ENCODE measurements around the gene VASP. TPM values are rescaled to one million over a fixed set of nuclear protein-coding genes. Genes with fewer than 3 reads are reported as not detected.

VASP gene
- total and polyA plus RNA-seq, 9 of the 15 experiments (the other 6 are each of a cell fraction or from before 2014, with no cell fraction given), result 16.7 to 261 (median 112) TPM

- peak; percentile 67 for ATAC-seq
- POLR2A ChIA-PET, result interaction anchor here (0.5 to 1.6 kb wide), 6 partner anchors 16 to 339 kb away, joined by 3 to 4 read pairs (median 3); no protein-coding TSS in a partner anchor
- WGBS (ENCODE audit: insufficient coverage, low coverage, missing lambda C conversion rate), result 1% methylated on average over 13 of the region's 28 CpGs
- peak; percentile 64 to 89 (median 76) for DNase-seq (ENCODE audit: extremely low read depth in 1 of 4, low spot score in 3 of 4)
- FAIRE-seq, result no peak
- peak overlapping the region; percentile 97 for H3K4me2 ChIP-seq (ENCODE audit: insufficient read depth, low read length)
- H4K20me1 ChIP-seq (replicated peaks; ENCODE audit: control insufficient read depth, insufficient read depth, low read length), result no peaks in the 10 kb centered on the region; the same call in 1 of the 2 replicates
- H3K4me1 ChIP-seq (replicated peaks in 1 of 2; ENCODE audit: control insufficient read depth in 2 of 2, insufficient read depth in 2 of 2, low read length in 2 of 2), result peaks cover 38 to 50% of the 10 kb centered on the region in 2 experiments
- peak overlapping the region; percentile 98 for H3K27ac ChIP-seq (ENCODE audit: extremely low read depth, low read depth, low read length)
- H3K9me3 ChIP-seq (replicated peaks; ENCODE audit: control insufficient read depth, insufficient read depth, low read depth, low read length), result no peaks in the 10 kb centered on the region
- H3K79me2 ChIP-seq (ENCODE audit: control insufficient read depth, insufficient read depth, low read length), result peaks cover 77% of the 10 kb centered on the region
- in situ Hi-C loops (cut with MboI) (no loop called here), intact Hi-C loops (cut with micrococcal nuclease) (loop anchor here (5.0 kb wide), 1 partner anchor 133 kb away; no protein-coding TSS in a partner anchor)
- TSS peak; percentile 56 for BruUV-seq (replicated peaks)
- no peaks in the 10 kb centered on the region for H3K9me1 ChIP-seq (ENCODE audit: control insufficient read depth, insufficient read depth, low read length)
- CTCF ChIA-PET (ENCODE audit: low intra/inter-chr PET ratio), result no interaction called here
- peak overlapping the region; percentile 95 to 97 for H3K9ac ChIP-seq (ENCODE audit: insufficient read depth in 1 of 2, low read depth in 2 of 2, low read length in 2 of 2)
- H3K4me3 ChIP-seq, result peak overlapping the region; percentile 99
- no peaks in the 10 kb centered on the region for H3K27me3 ChIP-seq (ENCODE audit: control insufficient read depth in 2 of 2, insufficient read depth in 2 of 2, low read length in 2 of 2)
- peak overlapping the region; percentile 62 for H2AFZ ChIP-seq (ENCODE audit: low read depth, low read length)
- H3K36me3 ChIP-seq (ENCODE audit: control insufficient read depth, insufficient read depth, low read length), result peaks cover 43% of the 10 kb centered on the region; the same call in 2 of the 3 replicates
- peak; percentile 36 for TF ChIP-seq BRD9 (IDR thresholded peaks at IDR 0.05; ENCODE audit: low read depth, partially characterized antibody)
- no peak for TF ChIP-seq MAFF (IDR thresholded peaks at IDR 0.05; ENCODE audit: low read length)
- TF ChIP-seq ZNF551 (CRISPR knock-in tag; IDR thresholded peaks at IDR 0.05), result no peak
- TF ChIP-seq CBFA2T2 (conservative IDR thresholded peaks at IDR 0.05), result no peak
- TF ChIP-seq CXXC5 (CRISPR knock-in tag; IDR thresholded peaks at IDR 0.05), result peak; percentile 44
- TF ChIP-seq HNRNPLL (IDR thresholded peaks at IDR 0.05; ENCODE audit: low read depth, low read length, poor library complexity, severe bottlenecking), result no peak
- no peak for TF ChIP-seq ZNF174 (CRISPR knock-in tag; IDR thresholded peaks at IDR 0.05)
- TF ChIP-seq MLLT1 (IDR thresholded peaks at IDR 0.05), result 0 out of 4 replicates have a peak, but pooled peaks of 1 of the 2 experiments have one; percentile 17
- peak; percentile 47; the same call in 1 of the 2 replicates for TF ChIP-seq TRIM25 (IDR thresholded peaks at IDR 0.05; ENCODE audit: borderline replicate concordance)
- TF ChIP-seq ERF (CRISPR knock-in tag; IDR thresholded peaks at IDR 0.05), result no peak
- peak; percentile 58 for TF ChIP-seq EP400 (IDR thresholded peaks at IDR 0.05)
- TF ChIP-seq ZNF695 (CRISPR knock-in tag; IDR thresholded peaks at IDR 0.05), result no peak
- TF ChIP-seq ID3 (CRISPR knock-in tag; IDR thresholded peaks at IDR 0.05), result no peak
- 0 out of 2 replicates have a peak, but pooled peaks have one; percentile 36 for TF ChIP-seq ID3 (tag; IDR thresholded peaks at IDR 0.05)
- TF ChIP-seq KAT2B (IDR thresholded peaks at IDR 0.05; ENCODE audit: low read depth, low read length), result no peak
- TF ChIP-seq ETS2 (tag; IDR thresholded peaks at IDR 0.05; ENCODE audit: borderline replicate concordance, poor library complexity, severe bottlenecking), result no peak
- TF ChIP-seq ZNF830 (CRISPR knock-in tag; IDR thresholded peaks at IDR 0.05), result 0 out of 2 replicates have a peak, but pooled peaks have one; percentile 75
- no peak; the same call in 1 of the 2 replicates for TF ChIP-seq ATF7 (IDR thresholded peaks at IDR 0.05)
Observed at GRCh38 chr19:45508861-45509691, 1.8 kb downstream of the VASP start.

Data from K562 (cell line).